ENCODE results near the gene USP13. TPM values are rescaled to one million over a fixed set of nuclear protein-coding genes. Genes with fewer than 3 reads are reported as not detected.

Gene USP13
- total RNA-seq, 3 donors from 2014 or later: 11.4 to 17.3 (median 11.8) TPM

DNA sequence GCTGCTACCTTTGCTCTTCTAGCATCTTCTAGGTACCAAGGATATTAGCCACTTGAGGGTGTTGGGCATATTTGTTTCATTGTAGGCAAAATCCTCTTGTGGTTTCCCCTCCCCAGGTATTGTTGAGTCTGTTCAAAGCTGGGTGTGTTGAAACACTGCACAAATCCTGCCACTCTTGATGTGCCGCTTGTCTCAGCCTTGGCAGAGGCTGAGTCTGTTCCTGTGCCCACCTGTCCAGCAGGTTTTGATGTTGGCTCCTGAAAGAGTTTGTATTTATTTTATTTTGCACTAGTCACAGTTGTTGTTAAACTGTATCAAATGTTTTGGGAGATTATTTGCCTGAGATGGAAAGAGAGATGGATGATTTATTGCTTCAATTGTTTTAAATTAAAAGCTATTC, 136.2 kb downstream of the USP13 start:
- H3K36me3 ChIP-seq: no peaks in the 10 kb centered on the region
- no peak overlapping the region for H3K4me3 ChIP-seq
- TF ChIP-seq, protein P1, sequence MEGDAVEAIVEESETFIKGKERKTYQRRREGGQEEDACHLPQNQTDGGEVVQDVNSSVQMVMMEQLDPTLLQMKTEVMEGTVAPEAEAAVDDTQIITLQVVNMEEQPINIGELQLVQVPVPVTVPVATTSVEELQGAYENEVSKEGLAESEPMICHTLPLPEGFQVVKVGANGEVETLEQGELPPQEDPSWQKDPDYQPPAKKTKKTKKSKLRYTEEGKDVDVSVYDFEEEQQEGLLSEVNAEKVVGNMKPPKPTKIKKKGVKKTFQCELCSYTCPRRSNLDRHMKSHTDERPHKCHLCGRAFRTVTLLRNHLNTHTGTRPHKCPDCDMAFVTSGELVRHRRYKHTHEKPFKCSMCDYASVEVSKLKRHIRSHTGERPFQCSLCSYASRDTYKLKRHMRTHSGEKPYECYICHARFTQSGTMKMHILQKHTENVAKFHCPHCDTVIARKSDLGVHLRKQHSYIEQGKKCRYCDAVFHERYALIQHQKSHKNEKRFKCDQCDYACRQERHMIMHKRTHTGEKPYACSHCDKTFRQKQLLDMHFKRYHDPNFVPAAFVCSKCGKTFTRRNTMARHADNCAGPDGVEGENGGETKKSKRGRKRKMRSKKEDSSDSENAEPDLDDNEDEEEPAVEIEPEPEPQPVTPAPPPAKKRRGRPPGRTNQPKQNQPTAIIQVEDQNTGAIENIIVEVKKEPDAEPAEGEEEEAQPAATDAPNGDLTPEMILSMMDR (IDR thresholded peaks at IDR 0.05): no peak
- TF ChIP-seq POLR2AphosphoS5 (IDR thresholded peaks at IDR 0.05): no peak
- TF ChIP-seq POLR2A (IDR thresholded peaks at IDR 0.05): no peak
- no peaks in the 10 kb centered on the region for H3K27me3 ChIP-seq
- no peak overlapping the region for H3K27ac ChIP-seq
- intact Hi-C loops (cut with DNase I; ENCODE audit: low total_unique reads): no loop called here
- no peaks in the 10 kb centered on the region for H3K4me1 ChIP-seq
- DNase-seq (ENCODE audit: low spot score in 2 of 2): no peak
- H3K9me3 ChIP-seq: no peaks in the 10 kb centered on the region

DNA sequence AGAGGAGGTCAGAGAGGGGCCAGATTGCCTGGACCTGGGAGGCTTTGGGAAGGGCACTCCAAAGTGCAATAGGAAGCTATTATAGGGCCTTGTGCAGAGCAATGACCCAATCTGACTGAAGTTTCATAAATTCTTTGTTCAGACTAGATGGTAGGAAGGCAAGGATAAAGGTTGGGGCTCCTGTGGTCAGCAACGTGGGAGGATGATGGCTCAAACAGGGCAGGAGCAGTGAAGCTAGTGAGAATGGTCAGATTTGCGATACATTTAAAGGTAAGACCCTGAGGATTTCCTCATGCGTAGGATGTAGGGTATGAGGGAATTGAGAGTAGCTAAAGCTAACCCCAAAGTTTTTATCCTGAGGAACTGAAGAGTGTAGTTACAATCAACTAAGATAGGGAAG, 139.0 kb downstream of the USP13 start:
- intact Hi-C loops (cut with DNase I; ENCODE audit: low total_unique reads): no loop called here
- no peaks in the 10 kb centered on the region for H3K4me1 ChIP-seq
- H3K36me3 ChIP-seq: no peaks in the 10 kb centered on the region
- no peaks in the 10 kb centered on the region for H3K27me3 ChIP-seq
- no peak for DNase-seq (ENCODE audit: low spot score in 2 of 2)
- no peak overlapping the region for H3K27ac ChIP-seq
- TF ChIP-seq POLR2AphosphoS5 (IDR thresholded peaks at IDR 0.05): no peak
- no peak for TF ChIP-seq POLR2A (IDR thresholded peaks at IDR 0.05)
- TF ChIP-seq, protein P1 (IDR thresholded peaks at IDR 0.05): no peak
- H3K4me3 ChIP-seq: no peak overlapping the region
- H3K9me3 ChIP-seq: no peaks in the 10 kb centered on the region

DNA sequence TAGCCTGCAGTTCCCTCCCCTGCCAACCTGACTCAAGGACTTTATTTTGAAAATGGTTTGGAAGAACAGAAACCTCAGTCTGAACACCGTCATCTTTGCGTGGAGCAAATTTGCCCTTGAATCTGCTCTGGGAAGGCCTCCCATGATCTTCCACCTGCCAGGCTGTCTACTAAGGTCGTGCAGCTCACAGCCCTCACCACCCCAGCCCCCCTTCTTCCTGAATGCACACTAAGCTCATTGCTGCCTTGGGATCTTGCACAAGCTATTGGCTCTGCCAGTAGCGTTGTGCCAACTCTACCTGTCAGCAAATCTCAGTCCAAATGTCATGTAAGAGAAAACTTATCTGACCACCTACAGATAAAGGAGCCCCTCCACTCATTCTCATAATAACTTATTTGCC, 141.5 kb downstream of the USP13 start:
- no peaks in the 10 kb centered on the region for H3K36me3 ChIP-seq
- H3K4me3 ChIP-seq: no peak overlapping the region
- no peaks in the 10 kb centered on the region for H3K9me3 ChIP-seq
- no peaks in the 10 kb centered on the region for H3K27me3 ChIP-seq
- TF ChIP-seq POLR2A (IDR thresholded peaks at IDR 0.05): no peak
- no peak for TF ChIP-seq POLR2AphosphoS5 (IDR thresholded peaks at IDR 0.05)
- TF ChIP-seq, protein P1 (IDR thresholded peaks at IDR 0.05): no peak
- intact Hi-C loops (cut with DNase I; ENCODE audit: low total_unique reads): no loop called here
- H3K27ac ChIP-seq: no peak overlapping the region
- no peak for DNase-seq (ENCODE audit: low spot score in 2 of 2)
- H3K4me1 ChIP-seq: no peaks in the 10 kb centered on the region

DNA sequence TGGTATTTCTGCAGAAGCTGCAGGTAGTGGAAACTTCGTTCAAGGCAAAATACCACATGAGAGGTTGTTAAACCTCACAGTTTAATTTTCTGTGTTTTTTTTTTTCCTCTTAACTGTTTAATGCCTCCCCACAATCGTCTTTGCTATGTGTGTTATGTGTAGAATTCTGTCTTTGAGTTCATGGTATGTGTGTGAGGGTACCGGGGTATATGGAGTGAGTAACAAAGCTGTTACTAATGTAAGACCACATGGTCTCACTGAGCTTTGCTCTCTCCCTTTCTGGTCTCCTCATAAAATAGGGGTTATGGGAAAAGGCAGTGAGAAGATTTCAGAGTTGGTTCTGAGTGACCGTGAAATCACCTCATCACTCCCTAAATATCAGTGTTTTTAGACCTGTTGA, 143.6 kb downstream of the USP13 start:
- TF ChIP-seq, protein P1 (IDR thresholded peaks at IDR 0.05): no peak
- no peak for TF ChIP-seq POLR2A (IDR thresholded peaks at IDR 0.05)
- TF ChIP-seq POLR2AphosphoS5 (IDR thresholded peaks at IDR 0.05): no peak
- Histone ChIP-seq H3K27ac (no peak overlapping the region), H3K4me1 (no peaks in the 10 kb centered on the region), H3K36me3 (no peaks in the 10 kb centered on the region), H3K9me3 (no peaks in the 10 kb centered on the region), H3K27me3 (no peaks in the 10 kb centered on the region), H3K4me3 (no peak overlapping the region)
- no peak for DNase-seq (ENCODE audit: low spot score in 2 of 2)
- intact Hi-C loops (cut with DNase I; ENCODE audit: low total_unique reads): no loop called here

DNA sequence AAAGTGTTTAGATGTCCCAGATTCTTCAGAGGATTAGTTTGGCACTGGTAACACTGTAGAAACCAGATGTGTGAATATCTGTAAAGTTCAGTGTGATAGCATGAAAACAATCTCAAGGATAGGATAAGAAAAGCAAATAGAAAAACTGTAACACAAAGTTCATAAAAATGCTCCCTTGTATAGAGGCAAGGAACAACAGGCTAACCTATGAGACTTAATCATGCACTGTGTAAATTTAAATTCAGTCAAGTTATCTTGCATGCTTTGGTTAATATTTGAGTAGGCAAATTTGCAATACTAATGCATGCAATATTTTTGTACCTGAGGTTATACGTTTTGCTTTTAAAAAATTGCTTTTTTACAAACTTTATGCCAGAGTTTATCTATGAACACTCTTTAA, 144.4 kb downstream of the USP13 start:
- Histone ChIP-seq H3K4me1 (no peaks in the 10 kb centered on the region), H3K4me3 (no peak overlapping the region), H3K9me3 (no peaks in the 10 kb centered on the region), H3K36me3 (no peaks in the 10 kb centered on the region), H3K27me3 (no peaks in the 10 kb centered on the region), H3K27ac (no peak overlapping the region)
- no peak for DNase-seq (ENCODE audit: low spot score in 2 of 2)
- intact Hi-C loops (cut with DNase I; ENCODE audit: low total_unique reads): no loop called here
- TF ChIP-seq, protein P1 (IDR thresholded peaks at IDR 0.05): no peak
- TF ChIP-seq POLR2AphosphoS5 (IDR thresholded peaks at IDR 0.05) (no peak), POLR2A (IDR thresholded peaks at IDR 0.05) (no peak)
